ENCODE measurements around the gene BAG5. TPM values are rescaled to one million over a fixed set of nuclear protein-coding genes. Genes with fewer than 3 reads are reported as not detected.

BAG5 gene
- total and polyA plus RNA-seq, 2 of the 4 experiments (the other 2 are of a cell fraction) = 6.7 to 22.2 TPM

DNA sequence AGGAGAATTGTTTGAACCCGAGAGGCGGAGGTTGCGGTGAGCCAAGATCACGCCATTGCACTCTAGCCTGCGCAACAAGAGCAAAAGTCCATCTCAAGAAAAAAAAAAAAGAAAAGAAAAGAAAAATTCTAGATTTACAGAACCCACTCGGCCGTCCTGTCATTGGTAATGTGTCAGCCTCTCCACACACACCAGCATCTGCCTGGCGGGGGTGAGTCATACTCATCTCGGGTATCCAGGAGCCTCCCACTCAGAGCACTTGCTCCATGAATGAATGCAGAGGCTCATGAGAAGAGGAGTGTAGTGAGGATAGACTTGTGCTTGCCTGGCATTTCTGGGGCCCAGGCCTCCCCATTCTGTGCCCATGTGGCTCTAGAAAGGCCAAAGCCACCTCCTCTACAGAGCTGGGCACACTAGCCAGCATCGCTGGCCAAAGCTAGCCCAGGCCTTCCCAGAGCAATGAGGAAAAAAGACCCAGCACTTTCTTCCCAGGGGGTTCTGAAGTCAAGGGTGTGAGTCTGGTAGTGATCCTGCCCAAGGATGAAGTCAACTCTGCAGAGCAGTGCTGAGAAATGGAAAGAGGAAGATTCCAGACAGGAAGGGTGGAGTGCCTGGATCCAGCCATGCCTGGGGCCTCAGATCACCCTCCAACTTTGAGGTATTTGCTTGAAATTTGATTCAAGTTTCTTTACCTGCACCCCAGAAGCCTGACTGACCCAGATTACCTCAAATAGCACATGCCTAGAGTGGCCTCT lies 35.3 kb upstream of the BAG5 start:
- Histone ChIP-seq H3K4me1 (ENCODE audit: control insufficient read depth, insufficient read depth, low read length) (peaks cover 12% of the 10 kb centered on the region), H3K36me3 (ENCODE audit: control insufficient read depth, insufficient read depth, low read length) (no peaks in the 10 kb centered on the region), H2BK20ac (ENCODE audit: low read depth, low read length) (no peak overlapping the region), H3K27me3 (ENCODE audit: control insufficient read depth, insufficient read depth, low read length) (no peaks in the 10 kb centered on the region), H2AK5ac (ENCODE audit: low read depth, low read length) (peak overlapping the region; percentile 56; the same call in 1 of the 2 replicates), H3K4me2 (ENCODE audit: low read depth, low read length) (no peak overlapping the region), H3K18ac (ENCODE audit: low read depth, low read length) (no peak overlapping the region), H2BK5ac (ENCODE audit: low read depth, low read length, poor library complexity, severe bottlenecking) (no peak overlapping the region), H4K91ac (ENCODE audit: insufficient read depth, low read depth, low read length) (no peak overlapping the region; the same call in 1 of the 2 replicates), H2AFZ (replicated peaks; ENCODE audit: low read length, poor library complexity) (peak overlapping the region; percentile 67), H3K4ac (ENCODE audit: low read depth, low read length) (peak overlapping the region; percentile 52), H3K9ac (ENCODE audit: low read depth, low read length) (no peak overlapping the region), H4K8ac (ENCODE audit: low read depth in 2 of 2, low read length in 2 of 2) (no peak overlapping the region), H4K20me1 (ENCODE audit: insufficient read depth, low read length) (peaks cover 8% of the 10 kb centered on the region), H4K5ac (ENCODE audit: low read depth, low read length) (no peak overlapping the region), H2BK120ac (ENCODE audit: low read depth, low read length) (no peak overlapping the region), H3K23ac (ENCODE audit: low read depth, low read length) (no peak overlapping the region), H2AK9ac (replicated peaks; ENCODE audit: low read depth, low read length, poor library complexity) (peak overlapping the region; percentile 47), H3K27ac (ENCODE audit: insufficient read depth, low read length) (no peak overlapping the region), H3K79me1 (ENCODE audit: low read depth in 1 of 2, low read length in 2 of 2) (peaks cover 0 to 16% of the 10 kb centered on the region in 2 experiments; a peak in 1 of 4 replicates), H3K56ac (ENCODE audit: extremely low read depth, insufficient read depth, low read length) (no peak overlapping the region), H3K14ac (replicated peaks; ENCODE audit: low read depth, low read length) (peak overlapping the region; percentile 64; the same call in 1 of the 2 replicates), H3K9me1 (ENCODE audit: insufficient read depth, low read length) (peaks cover 9% of the 10 kb centered on the region), H2BK15ac (ENCODE audit: low read depth, low read length) (no peak overlapping the region), H3K9me3 (ENCODE audit: control insufficient read depth, insufficient read depth, low read length) (no peaks in the 10 kb centered on the region), H3K4me3 (ENCODE audit: insufficient read depth, low read depth, low read length) (no peak overlapping the region)
- dilution Hi-C loops (cut with HindIII; ENCODE audit: low sequenced_read_pairs, unreplicated experiment) (no loop called here), in situ Hi-C loops (cut with MboI; ENCODE audit: low sequenced_read_pairs) (no loop called here), intact Hi-C loops (cut with micrococcal nuclease) (loop anchor here (2.0 kb wide), 1 partner anchor 31 kb away; the partner anchor contains the start of gene KLC1)
- ChIA-PET CTCF (no interaction called here), POLR2A (ENCODE audit: unreplicated experiment) (no interaction called here)
- DNase-seq (peak; percentile 95), ATAC-seq (ENCODE audit: low read depth) (peak; percentile 96)
- 50% methylated on average over 5 of the region's 10 CpGs; no CpG with 5 or more reads in 1 of the 2 experiments for WGBS, 2 experiments (ENCODE audit: extremely low coverage in 2 of 2, insufficient read length in 1 of 2)
- BruUV-seq (replicated peaks) = no TSS peak
- TF ChIP-seq, protein P1, sequence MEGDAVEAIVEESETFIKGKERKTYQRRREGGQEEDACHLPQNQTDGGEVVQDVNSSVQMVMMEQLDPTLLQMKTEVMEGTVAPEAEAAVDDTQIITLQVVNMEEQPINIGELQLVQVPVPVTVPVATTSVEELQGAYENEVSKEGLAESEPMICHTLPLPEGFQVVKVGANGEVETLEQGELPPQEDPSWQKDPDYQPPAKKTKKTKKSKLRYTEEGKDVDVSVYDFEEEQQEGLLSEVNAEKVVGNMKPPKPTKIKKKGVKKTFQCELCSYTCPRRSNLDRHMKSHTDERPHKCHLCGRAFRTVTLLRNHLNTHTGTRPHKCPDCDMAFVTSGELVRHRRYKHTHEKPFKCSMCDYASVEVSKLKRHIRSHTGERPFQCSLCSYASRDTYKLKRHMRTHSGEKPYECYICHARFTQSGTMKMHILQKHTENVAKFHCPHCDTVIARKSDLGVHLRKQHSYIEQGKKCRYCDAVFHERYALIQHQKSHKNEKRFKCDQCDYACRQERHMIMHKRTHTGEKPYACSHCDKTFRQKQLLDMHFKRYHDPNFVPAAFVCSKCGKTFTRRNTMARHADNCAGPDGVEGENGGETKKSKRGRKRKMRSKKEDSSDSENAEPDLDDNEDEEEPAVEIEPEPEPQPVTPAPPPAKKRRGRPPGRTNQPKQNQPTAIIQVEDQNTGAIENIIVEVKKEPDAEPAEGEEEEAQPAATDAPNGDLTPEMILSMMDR (conservative IDR thresholded peaks at IDR 0.05; ENCODE audit: low read depth, low read length) = no peak
- TF ChIP-seq MXI1 (IDR thresholded peaks at IDR 0.05; ENCODE audit: borderline replicate concordance, low read depth, low read length) = 0 out of 2 replicates have a peak, but pooled peaks have one; percentile 32
- no peak for TF ChIP-seq SMC3 (IDR thresholded peaks at IDR 0.05; ENCODE audit: low read depth, low read length)
- no peak for TF ChIP-seq CEBPB (IDR thresholded peaks at IDR 0.05; ENCODE audit: low read depth, low read length)
- no peak for TF ChIP-seq RFX5 (IDR thresholded peaks at IDR 0.05; ENCODE audit: low read depth, low read length)
- TF ChIP-seq, protein P2, sequence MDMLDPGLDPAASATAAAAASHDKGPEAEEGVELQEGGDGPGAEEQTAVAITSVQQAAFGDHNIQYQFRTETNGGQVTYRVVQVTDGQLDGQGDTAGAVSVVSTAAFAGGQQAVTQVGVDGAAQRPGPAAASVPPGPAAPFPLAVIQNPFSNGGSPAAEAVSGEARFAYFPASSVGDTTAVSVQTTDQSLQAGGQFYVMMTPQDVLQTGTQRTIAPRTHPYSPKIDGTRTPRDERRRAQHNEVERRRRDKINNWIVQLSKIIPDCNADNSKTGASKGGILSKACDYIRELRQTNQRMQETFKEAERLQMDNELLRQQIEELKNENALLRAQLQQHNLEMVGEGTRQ (IDR thresholded peaks at IDR 0.05; ENCODE audit: low read depth, low read length) = no peak
- TF ChIP-seq CHD1 (IDR thresholded peaks at IDR 0.05; ENCODE audit: low read depth, low read length) = no peak
- no peak for TF ChIP-seq RAD21 (IDR thresholded peaks at IDR 0.05; ENCODE audit: low read length)
- peak; percentile 15; the same call in 1 of the 2 replicates for TF ChIP-seq MAZ (IDR thresholded peaks at IDR 0.05; ENCODE audit: borderline replicate concordance, low read depth, low read length)
- peak; percentile 77 for TF ChIP-seq BHLHE40 (IDR thresholded peaks at IDR 0.05; ENCODE audit: low read depth, low read length)
- TF ChIP-seq FOS (IDR thresholded peaks at IDR 0.05; ENCODE audit: low read depth, low read length) = peak; percentile 99
- no peak for TF ChIP-seq MAFK (IDR thresholded peaks at IDR 0.05; ENCODE audit: low read depth, low read length)
- TF ChIP-seq RCOR1 (IDR thresholded peaks at IDR 0.05; ENCODE audit: insufficient replicate concordance, low read length) = peak; percentile 53
- TF ChIP-seq, protein P3, sequence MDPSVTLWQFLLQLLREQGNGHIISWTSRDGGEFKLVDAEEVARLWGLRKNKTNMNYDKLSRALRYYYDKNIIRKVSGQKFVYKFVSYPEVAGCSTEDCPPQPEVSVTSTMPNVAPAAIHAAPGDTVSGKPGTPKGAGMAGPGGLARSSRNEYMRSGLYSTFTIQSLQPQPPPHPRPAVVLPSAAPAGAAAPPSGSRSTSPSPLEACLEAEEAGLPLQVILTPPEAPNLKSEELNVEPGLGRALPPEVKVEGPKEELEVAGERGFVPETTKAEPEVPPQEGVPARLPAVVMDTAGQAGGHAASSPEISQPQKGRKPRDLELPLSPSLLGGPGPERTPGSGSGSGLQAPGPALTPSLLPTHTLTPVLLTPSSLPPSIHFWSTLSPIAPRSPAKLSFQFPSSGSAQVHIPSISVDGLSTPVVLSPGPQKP (IDR thresholded peaks at IDR 0.05; ENCODE audit: borderline replicate concordance, low read depth, low read length) = no peak
